HFF-Myc (cell line): ENCODE results near the gene CEBPE.

Experiments used
- DNase-seq: peaks from one replicate; pipeline ENCODE4 v3.0.0-alpha.2; 2011; ENCODE audit warnings: low read depth; ENCODE audit errors: extremely low read depth
- H3K4me3 ChIP-seq: replicated peaks from 2 replicates; pipeline ENCODE4 v1.5.1; 2011; ENCODE audit warnings: low read depth, mild to moderate bottlenecking, control low read depth, low read length
- TF ChIP-seq, protein P1 (sequence below): IDR thresholded peaks from 2 replicates; pipeline ENCODE4 v1.5.1; 2012; ENCODE audit warnings: mild to moderate bottlenecking, low read depth, low read length, control low read depth; ENCODE audit errors: missing control alignments

Gene CEBPE

DNA sequence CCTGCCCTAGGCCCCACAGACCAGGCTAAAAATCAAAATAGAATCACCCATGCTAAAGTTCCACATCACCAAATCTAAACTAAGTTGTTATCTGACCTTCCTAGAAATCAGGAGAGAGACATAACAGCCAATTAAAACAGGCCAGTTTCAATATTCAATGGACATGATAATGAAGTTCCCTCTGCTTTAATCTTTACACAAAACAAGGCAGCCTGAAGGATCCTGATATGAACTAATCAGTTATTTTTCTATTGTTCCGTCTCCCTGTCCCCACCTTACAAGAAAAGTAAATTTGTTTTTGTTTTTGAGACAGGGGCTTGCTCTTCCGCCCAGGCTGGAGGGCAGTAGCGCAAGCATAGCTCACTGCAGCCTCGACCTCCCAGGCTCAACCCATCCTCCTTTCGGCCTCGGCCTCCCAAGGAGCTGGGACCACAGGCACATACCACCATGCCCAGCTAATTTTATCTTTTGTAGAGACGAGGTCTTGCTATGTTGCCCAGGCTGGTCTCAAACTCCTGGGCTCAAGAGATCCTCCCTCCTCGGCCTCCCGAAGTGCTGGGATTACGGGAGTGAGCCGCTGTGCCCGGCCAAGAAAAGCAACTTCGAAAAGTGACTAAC is 5.4 kb upstream of the CEBPE start:
- no peak for DNase-seq
- H3K4me3 ChIP-seq: no peak overlapping the region
- TF ChIP-seq, protein P1, sequence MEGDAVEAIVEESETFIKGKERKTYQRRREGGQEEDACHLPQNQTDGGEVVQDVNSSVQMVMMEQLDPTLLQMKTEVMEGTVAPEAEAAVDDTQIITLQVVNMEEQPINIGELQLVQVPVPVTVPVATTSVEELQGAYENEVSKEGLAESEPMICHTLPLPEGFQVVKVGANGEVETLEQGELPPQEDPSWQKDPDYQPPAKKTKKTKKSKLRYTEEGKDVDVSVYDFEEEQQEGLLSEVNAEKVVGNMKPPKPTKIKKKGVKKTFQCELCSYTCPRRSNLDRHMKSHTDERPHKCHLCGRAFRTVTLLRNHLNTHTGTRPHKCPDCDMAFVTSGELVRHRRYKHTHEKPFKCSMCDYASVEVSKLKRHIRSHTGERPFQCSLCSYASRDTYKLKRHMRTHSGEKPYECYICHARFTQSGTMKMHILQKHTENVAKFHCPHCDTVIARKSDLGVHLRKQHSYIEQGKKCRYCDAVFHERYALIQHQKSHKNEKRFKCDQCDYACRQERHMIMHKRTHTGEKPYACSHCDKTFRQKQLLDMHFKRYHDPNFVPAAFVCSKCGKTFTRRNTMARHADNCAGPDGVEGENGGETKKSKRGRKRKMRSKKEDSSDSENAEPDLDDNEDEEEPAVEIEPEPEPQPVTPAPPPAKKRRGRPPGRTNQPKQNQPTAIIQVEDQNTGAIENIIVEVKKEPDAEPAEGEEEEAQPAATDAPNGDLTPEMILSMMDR: no peak

DNA sequence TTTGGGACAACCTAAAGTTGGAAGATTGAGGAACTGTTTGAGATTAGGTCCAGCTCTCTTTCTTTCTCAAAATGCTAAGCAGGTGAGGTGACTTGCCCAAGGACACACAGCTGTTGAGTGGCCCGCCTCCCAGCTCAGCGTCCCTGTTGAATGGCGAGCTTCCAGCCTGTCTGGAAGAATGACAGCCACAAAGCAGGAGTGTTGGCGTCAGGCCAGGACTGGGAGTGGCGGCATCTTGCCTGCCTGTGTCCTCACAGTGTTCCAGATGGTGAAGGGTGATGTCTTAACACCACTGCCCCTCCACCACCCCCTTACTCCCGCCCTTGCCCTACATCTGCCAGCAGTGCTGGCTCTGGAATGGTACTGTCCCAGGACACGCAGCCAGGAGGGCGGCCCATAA is 4.4 kb upstream of the CEBPE start:
- H3K4me3 ChIP-seq: no peak overlapping the region
- TF ChIP-seq, protein P1: no peak
- no peak for DNase-seq

DNA sequence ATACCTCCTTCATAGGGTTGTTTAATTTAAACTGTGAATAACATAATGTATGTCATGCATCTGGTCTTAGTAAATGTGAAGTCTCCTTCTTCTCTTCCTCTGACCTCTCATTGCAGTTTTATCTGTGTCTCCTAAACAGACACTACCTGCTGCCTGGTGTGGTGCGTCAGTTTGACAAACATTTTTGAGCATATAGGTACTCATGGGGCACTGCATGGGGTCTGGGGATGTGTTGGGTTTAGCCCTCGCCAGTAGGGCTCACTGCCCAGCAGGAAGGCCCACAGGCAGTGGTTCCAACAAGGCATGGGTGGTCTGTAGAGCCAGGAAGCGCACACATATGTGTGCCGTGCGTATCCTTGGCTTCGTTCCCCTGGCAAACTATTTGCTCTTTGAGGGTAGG is 3.0 kb upstream of the CEBPE start:
- TF ChIP-seq, protein P1: no peak
- no peak overlapping the region for H3K4me3 ChIP-seq
- DNase-seq: no peak

DNA sequence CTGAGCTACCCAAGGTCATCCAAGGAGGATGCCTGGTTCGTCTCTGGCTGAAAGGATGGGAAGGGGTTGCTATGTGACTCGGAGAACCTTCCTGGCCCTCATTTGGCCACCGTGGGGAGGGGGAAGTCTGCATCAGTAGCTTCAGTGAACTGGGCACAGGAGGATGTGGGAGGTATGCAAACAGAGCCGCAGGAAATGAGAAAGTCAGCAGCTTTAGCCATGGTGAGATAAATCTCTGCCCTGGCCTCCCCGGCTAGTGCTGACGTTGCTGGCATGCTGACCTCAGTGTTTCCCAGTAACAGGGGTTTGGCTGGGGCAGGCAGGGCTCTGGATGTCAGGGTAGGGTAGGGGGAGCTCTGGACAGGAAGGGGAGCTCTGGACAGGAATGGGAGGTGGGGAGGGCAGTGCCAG is 2.3 kb upstream of the CEBPE start:
- TF ChIP-seq, protein P1: no peak
- no peak overlapping the region for H3K4me3 ChIP-seq
- DNase-seq: no peak

DNA sequence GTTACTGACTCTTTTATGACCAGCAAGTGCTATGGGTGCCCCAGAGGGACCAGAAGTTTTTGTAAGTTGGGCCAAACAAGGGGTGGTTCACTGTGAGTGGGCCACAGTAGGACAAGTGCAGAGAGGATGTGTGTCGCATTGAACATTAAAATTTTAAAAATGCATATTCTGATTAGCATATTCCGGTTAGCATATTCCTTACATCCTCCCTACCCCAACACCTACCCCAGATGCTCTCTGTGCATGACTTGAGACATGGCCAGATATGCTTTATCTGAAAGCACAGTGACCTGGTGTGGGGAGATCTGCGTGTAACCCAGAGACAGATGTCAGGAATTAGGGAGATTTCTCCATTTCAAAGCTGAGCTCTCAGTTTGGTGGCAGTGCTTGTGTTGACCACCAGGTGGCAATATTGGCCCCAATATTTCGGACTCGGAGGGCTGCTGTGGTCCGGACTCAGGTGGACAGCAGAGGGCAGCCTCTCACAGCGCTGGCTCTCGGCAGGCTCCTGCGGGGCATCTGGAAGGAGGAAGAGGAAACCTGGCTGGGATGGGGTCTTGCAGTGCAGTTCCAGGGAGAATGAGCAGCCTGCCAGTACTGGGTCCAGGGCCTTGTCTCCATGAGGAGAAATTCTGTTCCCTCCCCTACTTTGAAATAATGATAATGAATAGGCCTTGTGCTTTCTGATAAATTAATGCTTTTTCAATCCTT is 1.6 kb upstream of the CEBPE start:
- no peak overlapping the region for H3K4me3 ChIP-seq
- TF ChIP-seq, protein P1: peak; percentile 100
- peak; percentile 65 for DNase-seq

DNA sequence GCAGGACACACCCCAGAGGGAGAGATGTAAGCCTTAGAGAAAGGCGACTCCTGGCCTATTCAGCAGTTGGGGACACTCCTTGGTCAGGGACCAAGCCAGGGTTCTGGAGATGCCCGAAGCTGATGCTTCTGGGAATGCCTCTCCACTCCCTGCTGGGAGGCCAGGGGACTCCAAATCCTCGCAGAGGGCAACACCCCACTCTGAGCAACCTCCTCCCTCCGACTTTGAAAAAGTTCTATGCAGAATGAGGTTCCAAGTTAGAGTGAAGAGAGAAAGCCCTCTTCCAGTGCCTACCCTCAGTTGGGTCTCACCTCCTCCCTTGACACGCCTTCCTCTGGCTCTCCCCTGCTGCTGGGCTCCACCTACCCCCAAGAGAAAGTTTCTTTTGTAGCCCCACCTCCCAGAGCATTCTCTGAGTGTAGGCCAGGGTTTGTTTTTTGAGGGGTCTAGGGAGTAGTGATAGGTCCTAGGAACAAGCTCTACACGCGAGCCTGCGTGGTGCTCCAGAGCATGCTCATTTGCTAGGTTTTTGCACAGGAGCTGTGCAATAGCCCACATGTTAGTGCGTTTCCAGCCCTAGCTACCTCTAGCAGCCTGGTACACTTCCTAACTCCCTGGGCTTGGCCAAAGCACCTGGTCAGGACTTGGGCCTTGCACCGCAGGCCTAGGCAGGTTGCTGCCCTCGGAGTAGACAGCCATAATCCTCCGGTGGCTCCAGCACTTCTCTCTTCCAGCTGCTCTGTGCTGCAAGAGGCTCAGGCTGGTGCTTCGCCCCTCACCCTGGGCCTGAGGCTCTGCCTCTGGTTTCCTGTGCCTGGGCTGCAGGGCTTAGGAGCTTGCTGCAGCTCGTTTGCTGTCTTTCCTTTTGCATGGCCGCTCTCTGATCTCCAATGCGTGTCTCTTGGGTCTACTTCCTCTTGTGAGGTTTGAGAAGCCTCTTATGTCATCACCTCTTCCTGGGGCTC is 590 bp upstream of the CEBPE start:
- TF ChIP-seq, protein P1: no peak
- no peak for DNase-seq
- H3K4me3 ChIP-seq: no peak overlapping the region
